Liver (tissue), 9 donors: Measurements from ENCODE around the gene OR52H1. TPM values are rescaled to one million over a fixed set of nuclear protein-coding genes. Genes with fewer than 3 reads are reported as not detected.

Experiments used
- DNase-seq: peaks from one replicate; pipeline ENCODE4 v3.0.0-alpha.2; 2017; ENCODE audit warnings: low spot score
- H3K27ac ChIP-seq, 2 donors: one replicate each; pipeline ENCODE4 v1.7.0; 2013; ENCODE audit warnings: inconsistent platforms in 2 of 2, low read length in 2 of 2, control low read depth in 1 of 2, low read depth in 1 of 2, mild to moderate bottlenecking in 1 of 2
- H3K27me3 ChIP-seq, 4 donors: one replicate each; pipeline versions ENCODE4 v1.6.1 to v1.7.0; 2013; ENCODE audit warnings: low read length in 3 of 4, inconsistent platforms in 1 of 4, mild to moderate bottlenecking in 1 of 4, moderate library complexity in 1 of 4; ENCODE audit not compliant: control insufficient read depth in 4 of 4, insufficient read depth in 4 of 4
- H3K36me3 ChIP-seq, 4 donors: one replicate each; pipeline versions ENCODE4 v1.6.1 to v1.7.0; 2013; ENCODE audit warnings: low read length in 3 of 4, mild to moderate bottlenecking in 3 of 4, low read depth in 1 of 4, moderate library complexity in 1 of 4; ENCODE audit not compliant: control insufficient read depth in 4 of 4, insufficient read depth in 3 of 4
- H3K4me1 ChIP-seq, 4 donors: one replicate each; pipeline versions ENCODE4 v1.6.1 to v1.7.0; 2013; ENCODE audit warnings: low read length in 3 of 4, mild to moderate bottlenecking in 3 of 4, moderate library complexity in 1 of 4; ENCODE audit not compliant: control insufficient read depth in 4 of 4, insufficient read depth in 4 of 4
- H3K4me3 ChIP-seq, 3 donors: one replicate each; pipeline versions ENCODE4 v1.6.1 to v1.7.0; 2013; ENCODE audit warnings: low read length in 3 of 3, control low read depth in 1 of 3, low read depth in 1 of 3, mild to moderate bottlenecking in 1 of 3
- H3K9ac ChIP-seq, 2 donors: one replicate each; pipeline ENCODE4 v1.7.0; 2013; ENCODE audit warnings: low read length in 2 of 2, mild to moderate bottlenecking in 2 of 2, moderate library complexity in 2 of 2, control low read depth in 1 of 2, low read depth in 1 of 2
- H3K9me3 ChIP-seq, 4 donors: one replicate each; pipeline versions ENCODE4 v1.6.1 to v1.7.0; 2013; ENCODE audit warnings: low read length in 3 of 4; ENCODE audit not compliant: control insufficient read depth in 4 of 4
- ATF3 ChIP-seq: IDR thresholded peaks from 2 replicates; pipeline ENCODE4 v1.6.1; 2016; ENCODE audit warnings: antibody characterized with exemption
- CTCF ChIP-seq: fragments of 150-350 bp; IDR thresholded peaks from 2 replicates; pipeline ENCODE4 v1.5.1; 2017; ENCODE audit warnings: improper control_type of control experiment, low read depth, low read length; ENCODE audit not compliant: missing input control
- EGR1 ChIP-seq, 2 donors: IDR thresholded peaks; 2 replicates each; pipeline ENCODE4 v1.6.1; 2016 to 2018; ENCODE audit warnings: antibody characterized with exemption in 2 of 2, low read depth in 2 of 2
- FOXA2 ChIP-seq: IDR thresholded peaks from 2 replicates; pipeline ENCODE4 v1.6.1; 2016; ENCODE audit warnings: antibody characterized with exemption
- GABPA ChIP-seq, 2 donors: IDR thresholded peaks in 1 of 2; conservative IDR thresholded peaks in 1 of 2; 2 replicates each; pipeline ENCODE4 v1.6.1; 2016; ENCODE audit warnings: antibody characterized with exemption in 2 of 2, mild to moderate bottlenecking in 1 of 2, moderate library complexity in 1 of 2
- HNF4A ChIP-seq, 2 donors: conservative IDR thresholded peaks; 2 replicates each; pipeline ENCODE4 v1.6.1; 2016; ENCODE audit warnings: antibody characterized with exemption in 2 of 2, mild to moderate bottlenecking in 2 of 2
- HNF4G ChIP-seq: IDR thresholded peaks from 2 replicates; pipeline ENCODE4 v1.6.1; 2016; ENCODE audit warnings: antibody characterized with exemption
- JUND ChIP-seq, 2 donors: IDR thresholded peaks; 2 replicates each; pipeline ENCODE4 v1.6.1; 2016; ENCODE audit warnings: antibody characterized with exemption in 2 of 2
- MAX ChIP-seq: IDR thresholded peaks from 2 replicates; pipeline ENCODE4 v1.6.1; 2016; ENCODE audit warnings: antibody characterized with exemption
- NR2F2 ChIP-seq: IDR thresholded peaks from 2 replicates; pipeline ENCODE4 v1.6.1; 2016; ENCODE audit warnings: antibody characterized with exemption
- RAD21 ChIP-seq, 2 donors: IDR thresholded peaks; 2 replicates each; pipeline ENCODE4 v1.6.1; 2016; ENCODE audit warnings: antibody characterized with exemption in 2 of 2, mild to moderate bottlenecking in 2 of 2
- REST ChIP-seq: IDR thresholded peaks from 2 replicates; pipeline ENCODE4 v1.6.1; 2016; ENCODE audit warnings: antibody characterized with exemption, mild to moderate bottlenecking
- RXRA ChIP-seq, 2 donors: IDR thresholded peaks; 2 replicates each; pipeline ENCODE4 v1.6.1; 2017 to 2018; ENCODE audit warnings: antibody characterized with exemption in 2 of 2, mild to moderate bottlenecking in 1 of 2
- SP1 ChIP-seq: IDR thresholded peaks from 2 replicates; pipeline ENCODE4 v1.6.1; 2018; ENCODE audit warnings: antibody characterized with exemption, mild to moderate bottlenecking
- TAF1 ChIP-seq: conservative IDR thresholded peaks from 2 replicates; pipeline ENCODE4 v1.6.1; 2016; ENCODE audit warnings: antibody characterized with exemption, mild to moderate bottlenecking
- ZBTB33 ChIP-seq: IDR thresholded peaks from 2 replicates; pipeline ENCODE4 v1.6.1; 2016; ENCODE audit warnings: antibody characterized with exemption
- WGBS: extraction: QIAGEN DNeasy Blood & Tissue Kit; methylation state at CpG from one replicate; pipeline ENCODE4 v1.1.7; 2013; 5-methylcytosine and 5-hydroxymethylcytosine counted together
- polyA plus RNA-seq, 2 donors: library from polyadenylated mRNA; stranded (reverse) in 1 of 2; unstranded in 1 of 2; fragments of 200-250 nt in 1 of 2; fragments of >200 nt in 1 of 2; fragmentation: Nextera tagmentation in 1 of 2; extraction: Ambion mirVana in 1 of 2; gene quantifications; one replicate each; pipeline versions ENCODE4 v1.2.1 to v1.2.3, GENCODE V29; 2013 to 2015
- total RNA-seq, 2 donors: library from RNA; depleted of rRNA; stranded (reverse); fragments of >200 nt; gene quantifications; one replicate each; pipeline ENCODE4 v1.2.3, GENCODE V29; 2014
- donor health status: healthy.
- donor health status: healthy.
- donor health status: healthy.
- donor health status: healthy.
- donor health status: healthy.

OR52H1 gene
- total and polyA plus RNA-seq, 4 donors, result 0.14 to 0.33 TPM; not detected in 2

GRCh38 chr11:5577101-5577500 lies 28.8 kb upstream of the OR52H1 start:
- Histone ChIP-seq H3K4me3 (no peak overlapping the region), H3K27ac (no peak overlapping the region), H3K9me3 (no peaks in the 10 kb centered on the region), H3K36me3 (no peaks in the 10 kb centered on the region), H3K4me1 (no peaks in the 10 kb centered on the region), H3K27me3 (no peaks in the 10 kb centered on the region), H3K9ac (no peak overlapping the region)
- DNase-seq, result no peak
- TF ChIP-seq CTCF, result no peak
- no peak for TF ChIP-seq ATF3
- TF ChIP-seq RAD21 (IDR thresholded peaks at IDR 0.05), result no peak
- no peak for TF ChIP-seq TAF1

GRCh38 chr11:5575152-5575551 lies 26.8 kb upstream of the OR52H1 start:
- Histone ChIP-seq H3K9me3 (no peaks in the 10 kb centered on the region), H3K27ac (no peak overlapping the region), H3K9ac (no peak overlapping the region), H3K4me1 (no peaks in the 10 kb centered on the region), H3K4me3 (no peak overlapping the region), H3K36me3 (no peaks in the 10 kb centered on the region), H3K27me3 (no peaks in the 10 kb centered on the region)
- no peak for DNase-seq
- TF ChIP-seq ATF3 (no peak), TAF1 (no peak), MAX (no peak)
- WGBS, result 83% methylated on average over 4 of the region's 4 CpGs

- Histone ChIP-seq H3K4me3 (no peak overlapping the region), H3K36me3 (no peaks in the 10 kb centered on the region), H3K27ac (no peak overlapping the region), H3K4me1 (no peaks in the 10 kb centered on the region), H3K9me3 (no peaks in the 10 kb centered on the region), H3K27me3 (no peaks in the 10 kb centered on the region), H3K9ac (no peak overlapping the region)
- WGBS, result 91% methylated on average over 2 of the region's 2 CpGs
- no peak for TF ChIP-seq FOXA2
- no peak for TF ChIP-seq RXRA (IDR thresholded peaks at IDR 0.05)
- no peak for TF ChIP-seq NR2F2
- no peak for DNase-seq
Observed at GRCh38 chr11:5574654-5575053, 26.3 kb upstream of the OR52H1 start.

- H3K36me3 ChIP-seq, result no peaks in the 10 kb centered on the region
- H3K27ac ChIP-seq, result no peak overlapping the region
- no peaks in the 10 kb centered on the region for H3K4me1 ChIP-seq
- no peak for DNase-seq
- H3K9ac ChIP-seq, result no peak overlapping the region
- WGBS, result 62% methylated on average over 1 of the region's 1 CpG
- H3K4me3 ChIP-seq, result no peak overlapping the region
- H3K9me3 ChIP-seq, result no peaks in the 10 kb centered on the region
- H3K27me3 ChIP-seq, result no peaks in the 10 kb centered on the region
- TF ChIP-seq HNF4A (conservative IDR thresholded peaks at IDR 0.05) (no peak), JUND (IDR thresholded peaks at IDR 0.05) (no peak), SP1 (no peak), REST (no peak), EGR1 (IDR thresholded peaks at IDR 0.05; ENCODE audit: low read depth in 2 of 2) (no peak), GABPA (IDR thresholded peaks at IDR 0.05 in 1 of 2, conservative IDR thresholded peaks at IDR 0.05 in 1 of 2) (no peak), RXRA (IDR thresholded peaks at IDR 0.05) (no peak), HNF4G (no peak), ZBTB33 (no peak), NR2F2 (no peak)
Observed at GRCh38 chr11:5564259-5565019, 16.1 kb upstream of the OR52H1 start.
